Dermis microvascular lymphatic vessel endothelial cell (primary cell): ENCODE data around the gene CXXC1. TPM values are rescaled to one million over a fixed set of nuclear protein-coding genes. Genes with fewer than 3 reads are reported as not detected.
"Not testable (repeated sequence)": the region's sequence is repeated elsewhere in the genome, so short reads cannot be mapped to it uniquely, and the experiment has no call there.

Source experiments
- DNase-seq, 2 donors: peaks; one replicate each; pipeline versions ENCODE4 v3.0.0 to v3.0.0-alpha.2; 2010; ENCODE audit warnings: low read depth in 2 of 2
- total RNA-seq: library from RNA; depleted of rRNA; stranded (reverse); fragments of >200 nt; gene quantifications from 2 replicates; pipeline ENCODE4 v1.2.1, GENCODE V29; 2014

The CXXC1 gene
- total RNA-seq, result 33.3 and 34.7 TPM in 2 replicates

DNA sequence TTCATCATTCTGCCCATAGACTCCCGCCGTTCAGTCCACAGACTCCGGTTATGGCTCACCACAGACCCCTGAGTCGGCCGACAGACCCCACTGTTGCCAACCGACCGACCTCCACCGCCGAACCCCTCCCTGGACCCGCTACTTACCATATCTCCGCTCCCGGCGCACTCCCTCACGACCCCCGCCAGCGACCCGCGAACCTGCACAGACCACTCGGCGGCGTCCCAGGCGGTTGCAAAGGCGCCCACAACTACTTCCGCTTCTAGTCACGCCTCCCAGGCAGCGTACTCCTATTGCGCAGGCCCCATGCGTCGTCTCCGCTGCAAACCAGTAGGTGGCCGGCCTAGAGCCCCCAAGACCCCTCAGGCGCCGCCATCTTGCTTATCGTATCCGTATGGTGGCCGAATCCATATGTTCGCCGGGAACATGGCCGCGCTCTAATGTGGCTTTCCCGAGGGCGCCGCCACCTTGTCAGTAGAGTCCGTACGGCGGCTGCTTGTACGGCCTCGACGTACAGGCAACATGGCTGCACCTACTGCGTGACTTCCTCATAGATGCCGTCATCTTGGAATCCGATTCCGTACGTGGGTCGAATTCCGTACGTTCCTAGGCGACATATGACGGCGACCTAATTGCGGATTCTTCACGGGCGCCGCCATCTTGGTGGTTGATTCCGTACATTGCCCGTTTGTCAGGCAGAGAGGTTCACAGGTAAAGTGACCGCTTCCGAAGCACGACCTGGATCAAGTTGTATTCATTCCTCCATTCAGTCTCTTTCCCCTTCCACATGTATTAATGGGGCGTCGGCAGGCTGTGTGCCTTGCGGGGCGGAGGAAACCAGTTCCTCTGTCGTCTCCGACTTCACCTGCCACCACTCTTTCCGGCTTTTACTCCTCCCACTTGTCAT lies at the start of gene CXXC1:
CXXC1 (minus strand) TSS at position 252 of the 907 bp plus-strand sequence; CDS start at position 149, 103 bp downstream.
- DNase-seq, result peak; percentile 99 to 100

DNA sequence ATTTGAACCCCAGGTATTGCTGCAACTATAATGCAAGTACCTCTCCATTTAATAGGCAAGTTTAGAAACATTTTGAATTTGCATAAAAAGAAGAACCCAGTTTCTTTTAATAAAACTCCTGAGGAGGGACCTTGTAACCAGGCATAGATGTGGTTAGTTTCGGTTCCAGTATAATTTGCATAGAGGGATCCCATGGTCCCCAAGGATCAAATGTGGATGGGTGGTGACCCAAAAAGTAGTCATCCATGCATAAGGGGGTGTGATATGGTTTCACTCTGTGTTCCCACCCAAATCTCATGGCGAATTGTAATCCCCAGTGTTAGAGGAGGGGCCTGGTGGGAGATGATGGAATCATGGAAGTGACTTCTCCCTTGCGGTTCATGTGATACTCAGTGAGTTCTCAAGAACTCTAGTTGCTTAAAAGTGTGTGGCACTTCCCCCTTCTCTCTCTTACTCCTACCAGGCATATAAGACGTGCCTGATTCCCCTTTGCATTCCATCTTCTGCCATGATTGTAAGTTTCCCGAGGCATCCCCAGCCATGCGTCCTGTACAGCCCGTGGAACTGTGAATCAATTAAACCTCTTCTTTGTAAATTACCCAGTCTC lies 47.2 kb upstream of the CXXC1 start:
- no peak for DNase-seq

DNA sequence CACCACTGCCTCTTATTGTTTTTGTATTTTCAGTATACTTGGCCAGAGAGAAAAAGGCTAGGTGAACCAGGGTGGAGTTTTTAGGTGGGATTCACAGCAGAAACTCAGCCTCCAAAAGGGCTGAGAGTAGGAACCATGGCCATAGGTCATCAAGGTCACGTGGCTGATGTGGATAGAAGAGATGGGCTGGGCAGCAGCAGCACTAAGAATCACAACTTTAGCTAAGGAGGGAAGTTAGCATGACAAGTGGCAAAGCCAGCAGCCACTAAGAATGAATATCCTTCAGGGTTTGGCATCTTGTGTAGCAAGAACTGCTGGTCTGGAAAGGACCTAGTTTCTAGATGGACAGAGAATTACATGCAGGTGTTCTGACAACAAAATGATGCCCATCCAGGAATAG lies 44.2 kb upstream of the CXXC1 start:
- no peak for DNase-seq

DNA sequence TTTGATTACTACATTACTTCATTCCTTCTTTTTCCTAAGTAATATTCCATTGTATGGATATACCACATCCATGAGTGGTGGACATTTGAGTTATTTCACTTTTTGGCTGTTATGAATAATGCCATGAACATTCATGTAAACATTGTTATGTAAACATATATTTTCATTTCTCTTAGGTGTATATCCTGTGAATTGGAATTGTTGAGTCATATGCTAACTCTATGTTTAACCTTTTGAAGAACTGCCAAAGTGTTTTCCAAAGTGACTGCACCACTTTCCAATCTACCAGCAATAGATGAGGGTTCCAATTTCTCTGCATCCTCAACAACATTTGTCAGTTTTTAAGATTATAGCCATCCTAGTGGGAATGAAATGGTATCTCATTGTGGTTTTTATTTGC lies 42.7 kb upstream of the CXXC1 start:
- no peak for DNase-seq

DNA sequence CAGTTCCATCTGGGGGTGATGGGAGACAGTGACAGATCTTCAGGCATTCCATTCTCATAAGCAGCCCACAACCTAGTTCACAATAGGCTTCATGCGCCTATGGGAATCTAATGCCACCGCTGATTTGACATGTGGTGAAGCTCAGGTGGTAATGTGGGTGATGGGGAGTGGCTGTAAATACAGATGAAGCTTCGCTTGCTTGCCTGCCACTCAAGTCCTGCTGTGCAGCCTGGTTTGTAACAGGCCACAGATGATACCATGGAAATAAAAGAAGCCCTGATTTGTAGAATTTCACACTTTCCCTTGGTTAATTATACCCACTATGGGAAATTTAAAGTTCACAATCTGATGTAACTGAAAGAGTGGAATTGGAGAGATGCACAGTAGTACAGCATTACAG lies 40.5 kb upstream of the CXXC1 start:
- no peak for DNase-seq

DNA sequence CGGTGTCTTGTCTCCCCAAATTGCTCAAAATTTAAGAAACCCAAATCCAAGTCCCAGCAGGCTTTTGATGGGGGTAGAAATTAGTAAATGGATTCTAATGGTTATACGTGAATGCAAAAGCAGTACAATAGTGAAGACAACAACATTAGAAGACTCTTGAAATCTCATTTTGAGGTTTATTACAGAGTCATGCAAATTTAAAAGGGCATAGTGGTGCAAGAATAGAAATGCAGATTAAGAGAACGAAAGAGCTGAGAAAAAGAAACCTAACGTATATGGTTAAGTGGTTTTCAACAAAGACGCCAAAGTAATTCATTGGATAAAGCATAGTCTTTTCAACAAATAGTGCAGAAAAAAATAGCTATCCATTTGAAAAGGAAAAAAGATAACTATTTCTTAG lies 33.2 kb upstream of the CXXC1 start:
- DNase-seq, result no peak

DNA sequence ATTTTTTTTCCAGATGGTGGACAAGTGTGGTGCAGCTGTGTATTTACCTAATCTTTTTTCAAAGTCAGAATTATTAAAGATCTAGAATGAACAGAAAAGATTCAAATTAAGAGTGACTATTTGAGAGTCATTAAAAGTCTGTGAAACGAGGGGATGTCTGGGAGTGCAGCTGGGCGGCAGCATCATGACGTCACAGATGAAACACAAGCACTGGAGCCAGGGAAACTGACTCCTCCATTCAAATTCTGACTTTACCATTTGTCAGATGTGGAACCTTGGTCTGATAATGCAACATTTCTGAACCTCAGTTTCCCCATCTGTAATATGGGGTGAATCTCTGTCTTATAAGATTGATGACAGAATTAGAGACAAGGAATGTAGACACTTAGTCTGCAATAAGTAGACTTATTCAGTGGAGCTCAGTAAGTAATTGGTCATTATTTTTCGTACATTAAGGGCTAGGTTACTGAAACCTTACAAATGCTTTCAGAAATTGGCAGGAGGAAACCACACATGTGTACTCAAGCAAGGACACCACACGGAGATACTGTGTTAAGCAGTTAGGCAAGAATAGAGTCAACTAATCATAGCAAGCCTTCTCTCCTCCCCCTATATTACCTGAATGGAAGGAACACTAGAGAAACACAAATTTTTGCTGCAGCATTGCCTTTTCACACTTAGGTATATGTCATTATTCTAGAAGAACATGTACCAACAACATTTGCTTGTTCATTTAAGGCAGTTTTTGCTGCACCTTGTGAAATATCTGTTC lies 27.8 kb upstream of the CXXC1 start:
- DNase-seq, result no peak

DNA sequence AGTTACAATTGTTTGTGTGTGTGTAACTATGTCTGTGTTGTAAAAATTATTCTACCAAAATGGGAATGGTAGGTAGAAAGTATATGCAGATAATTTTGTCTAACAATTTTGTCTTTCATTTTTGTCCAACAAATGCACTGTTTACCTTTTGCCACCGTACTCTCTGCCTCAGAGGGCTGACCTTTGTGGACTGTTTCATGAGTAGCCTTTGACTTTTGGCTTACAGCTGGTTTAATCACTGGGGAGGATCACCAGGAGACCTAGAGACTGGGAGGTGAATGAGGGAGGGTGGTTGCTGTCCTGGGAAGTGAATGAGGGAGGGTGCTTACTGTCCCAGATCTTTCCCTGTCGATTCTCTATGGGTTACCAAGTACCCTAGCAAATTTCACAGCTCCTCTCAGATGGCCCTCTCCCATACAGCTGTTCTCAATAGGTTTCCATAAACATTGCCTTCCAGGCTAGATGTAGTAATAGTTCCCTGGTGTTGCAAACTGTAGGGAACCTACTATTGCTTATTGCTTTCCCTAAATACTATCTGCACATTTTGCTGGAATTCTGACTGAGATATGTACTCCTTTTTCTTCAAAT lies 26.5 kb upstream of the CXXC1 start:
- no peak for DNase-seq

DNA sequence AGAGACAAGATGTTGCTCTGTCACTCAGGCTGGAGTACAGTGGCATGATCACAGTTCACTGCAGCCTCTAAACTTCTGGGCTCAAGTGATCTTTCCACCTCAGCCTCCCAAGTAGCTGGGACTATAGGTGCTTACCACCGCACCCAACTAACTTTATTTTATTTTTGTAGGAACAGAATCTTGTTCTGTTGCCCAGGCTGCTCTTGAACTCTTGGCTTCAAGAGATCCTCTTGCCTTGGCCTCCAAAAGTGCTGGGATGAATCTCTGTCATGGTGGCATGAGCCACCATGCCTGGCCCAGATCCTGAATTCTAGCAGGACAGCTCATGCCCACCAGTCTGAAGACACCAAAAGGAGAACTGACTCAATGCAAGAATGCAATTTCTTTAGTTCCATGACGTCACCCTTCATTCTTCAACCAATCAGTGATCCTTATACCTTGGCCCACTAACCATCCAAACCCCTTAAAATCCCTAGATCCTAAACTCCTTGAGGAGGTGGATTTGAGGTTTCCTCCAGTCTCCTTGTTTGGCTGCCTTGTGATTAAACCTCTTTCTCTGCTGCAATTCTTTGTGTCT lies 25.6 kb upstream of the CXXC1 start:
- DNase-seq, result no peak

DNA sequence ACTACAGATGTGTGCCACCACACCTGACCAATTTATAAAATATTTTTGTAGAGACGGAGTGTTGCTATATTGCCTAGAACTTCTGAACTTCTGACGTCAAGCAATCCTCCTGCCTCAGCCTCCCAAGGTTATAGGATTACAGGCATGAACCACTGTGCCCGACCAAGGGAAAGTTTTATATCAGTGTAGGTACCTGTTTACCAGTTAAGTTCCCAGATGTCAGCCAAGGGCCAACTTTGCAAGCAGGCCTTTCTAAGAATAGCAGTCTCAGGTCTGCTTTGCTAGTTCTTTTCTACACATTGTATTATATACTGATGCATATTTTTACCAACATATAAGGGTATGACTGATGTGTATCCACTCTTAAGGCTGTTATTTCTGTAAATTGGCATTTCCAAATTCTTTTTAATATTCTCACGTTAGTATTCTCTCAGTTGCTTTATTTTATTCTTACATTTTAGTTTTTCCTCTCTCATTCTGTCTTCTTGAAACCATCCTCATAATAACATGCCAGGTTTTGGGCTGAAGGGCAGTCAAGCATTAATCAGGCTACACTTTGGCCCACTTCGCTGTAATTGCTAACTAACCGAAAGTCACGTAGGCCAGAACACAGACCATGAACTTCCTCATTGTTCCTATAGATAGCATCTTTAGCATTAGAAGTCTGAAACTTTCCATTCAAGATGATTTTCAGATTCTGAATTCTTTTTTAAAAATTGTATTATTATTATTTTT lies 25.0 kb upstream of the CXXC1 start:
- no peak for DNase-seq

DNA sequence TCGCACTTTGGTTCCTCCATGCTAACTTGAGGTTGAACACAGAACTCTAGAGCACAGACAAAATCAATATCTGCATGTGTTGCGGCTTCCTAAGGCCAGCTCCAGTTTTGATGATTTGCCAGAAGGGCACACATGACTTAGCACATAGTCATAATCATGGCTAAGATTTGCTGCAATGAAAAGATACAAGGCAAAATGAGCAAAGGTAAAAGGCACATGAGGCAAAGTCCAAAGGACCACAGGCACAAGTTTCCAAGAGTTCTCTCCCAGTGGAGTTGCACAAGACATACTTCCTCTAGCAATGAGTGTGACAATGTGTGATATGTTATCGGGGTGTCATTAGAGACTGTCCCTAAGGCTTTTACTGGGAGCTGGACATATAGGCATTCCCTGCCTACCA lies 24.2 kb upstream of the CXXC1 start:
- DNase-seq, result no peak

DNA sequence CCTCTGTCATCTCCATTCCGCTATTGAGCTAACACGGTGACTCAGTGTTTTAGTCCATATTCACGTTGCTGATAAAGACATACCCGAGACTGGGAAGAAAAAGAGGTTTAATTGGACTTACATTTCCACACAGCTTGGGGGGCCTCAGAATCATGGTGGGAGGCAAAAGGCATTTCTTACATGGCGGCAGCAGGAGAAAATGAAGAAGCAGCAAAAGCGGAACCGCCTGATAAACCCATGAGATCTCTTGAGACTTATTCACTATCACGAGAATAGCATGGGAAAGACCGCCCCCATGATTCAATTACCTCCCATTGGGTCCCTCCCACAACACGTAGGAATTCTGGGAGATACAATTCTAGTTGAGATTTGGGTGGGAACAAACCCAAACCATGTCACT lies 22.6 kb upstream of the CXXC1 start:
- DNase-seq, result no peak

DNA sequence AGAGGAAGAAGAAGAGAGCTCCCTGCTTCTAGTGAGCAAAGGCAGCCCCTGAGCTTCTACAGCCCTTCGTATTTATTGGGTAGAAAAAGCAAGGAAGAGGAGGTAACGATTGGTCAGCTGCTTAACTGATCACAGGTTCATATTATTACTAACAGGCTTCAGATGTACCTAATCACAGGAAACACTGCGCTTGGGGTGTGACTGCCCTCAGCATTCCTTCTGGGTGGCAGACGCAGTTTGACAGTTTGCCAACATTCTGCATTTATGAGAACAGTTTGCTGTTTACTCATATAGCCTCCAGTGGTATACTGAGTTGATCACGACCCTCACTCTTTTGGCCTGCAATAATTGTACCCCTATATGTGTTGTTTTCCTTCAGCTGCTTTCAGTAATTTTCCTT lies 21.4 kb upstream of the CXXC1 start:
- DNase-seq, result not testable (repeated sequence)

DNA sequence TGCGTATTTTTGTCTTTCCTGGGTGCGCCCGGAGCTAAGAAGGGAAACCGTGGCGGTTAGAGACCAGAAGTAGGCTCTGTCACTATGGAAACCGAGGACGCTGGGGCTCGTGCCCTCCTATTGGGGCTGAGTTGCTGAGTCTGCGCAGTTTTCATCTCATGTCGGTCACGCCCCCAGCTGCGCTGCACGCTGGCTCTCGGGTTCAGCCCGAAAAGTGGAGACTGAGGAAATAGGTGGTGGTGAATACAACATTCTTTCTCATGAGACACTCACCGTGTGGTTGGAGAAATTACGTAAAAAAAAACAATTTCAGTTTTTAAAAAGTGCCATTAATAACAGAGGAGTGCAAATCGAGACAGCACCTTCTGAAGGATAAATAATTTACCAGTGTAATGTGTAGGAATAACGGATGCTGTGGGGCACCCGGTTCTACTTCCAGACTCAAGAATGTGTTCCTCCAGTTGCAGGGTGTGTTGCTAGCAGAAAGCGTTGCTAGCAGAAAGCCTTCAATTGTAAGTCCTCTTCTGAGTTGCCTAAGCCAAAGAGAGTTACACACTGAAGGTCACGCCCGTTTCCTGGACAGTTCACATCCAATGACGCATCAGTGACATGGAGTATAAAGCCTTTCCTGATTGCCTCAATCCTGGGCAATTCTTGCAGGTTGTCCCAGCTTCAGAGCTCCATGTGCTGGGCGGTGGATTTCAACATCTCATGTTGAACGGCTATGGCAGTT lies 20.4 kb upstream of the CXXC1 start:
- DNase-seq, result peak; percentile 79 to 83

DNA sequence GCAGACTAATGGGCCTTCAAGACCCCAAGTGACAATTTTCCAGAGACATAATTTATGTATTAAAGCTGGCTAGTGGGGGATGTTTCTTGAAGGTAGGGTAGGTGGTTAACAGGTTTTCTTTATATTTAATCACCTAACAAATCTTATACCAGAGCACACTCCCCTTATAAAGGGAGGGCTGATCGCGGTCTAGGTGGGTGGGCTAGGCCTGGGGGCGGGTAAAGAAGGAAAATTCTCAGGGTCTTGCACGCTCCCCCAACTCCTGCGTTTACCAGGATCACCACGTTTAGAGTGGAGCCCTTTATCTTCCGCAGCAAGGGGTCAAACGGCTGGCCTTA lies 19.9 kb upstream of the CXXC1 start:
- no peak for DNase-seq

DNA sequence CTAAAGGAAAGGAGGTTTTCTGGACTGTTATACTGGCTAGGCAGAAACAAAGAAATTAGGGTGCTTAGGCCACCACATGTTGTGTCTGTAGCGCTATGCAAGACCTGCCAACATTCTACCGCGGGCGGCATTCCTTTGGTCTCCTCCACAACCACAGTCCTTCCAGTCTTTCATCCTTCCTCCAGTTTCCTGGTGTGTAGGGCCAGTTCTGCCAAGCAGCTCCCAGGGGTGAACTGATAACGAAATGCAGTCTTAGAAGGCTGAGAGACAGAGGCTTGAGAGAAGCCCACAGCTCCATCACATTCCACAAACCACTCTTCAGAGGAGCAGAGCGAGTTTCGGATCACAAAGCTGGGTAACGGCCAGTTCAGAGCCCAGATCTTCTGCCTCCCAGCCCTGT lies 19.5 kb upstream of the CXXC1 start:
- no peak for DNase-seq

DNA sequence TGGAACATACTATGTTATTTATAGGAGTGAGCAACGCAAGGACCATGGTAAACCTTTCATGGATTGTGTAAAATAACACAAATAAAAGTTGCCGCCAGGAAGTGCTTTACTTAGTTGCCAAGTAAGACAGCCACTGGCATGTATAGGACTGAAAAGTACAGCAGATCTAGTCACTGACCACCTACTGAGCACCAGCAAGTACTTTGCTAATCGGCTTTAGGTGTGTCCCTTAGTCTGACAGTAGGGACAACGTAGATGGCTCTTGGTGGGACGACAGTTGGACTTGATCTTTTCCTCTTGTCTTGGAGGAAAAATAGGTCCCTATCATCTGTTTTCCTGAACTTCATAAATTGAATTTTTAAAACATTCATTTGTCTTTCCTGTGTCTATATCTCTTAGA lies 13.6 kb upstream of the CXXC1 start:
- DNase-seq, result no peak

DNA sequence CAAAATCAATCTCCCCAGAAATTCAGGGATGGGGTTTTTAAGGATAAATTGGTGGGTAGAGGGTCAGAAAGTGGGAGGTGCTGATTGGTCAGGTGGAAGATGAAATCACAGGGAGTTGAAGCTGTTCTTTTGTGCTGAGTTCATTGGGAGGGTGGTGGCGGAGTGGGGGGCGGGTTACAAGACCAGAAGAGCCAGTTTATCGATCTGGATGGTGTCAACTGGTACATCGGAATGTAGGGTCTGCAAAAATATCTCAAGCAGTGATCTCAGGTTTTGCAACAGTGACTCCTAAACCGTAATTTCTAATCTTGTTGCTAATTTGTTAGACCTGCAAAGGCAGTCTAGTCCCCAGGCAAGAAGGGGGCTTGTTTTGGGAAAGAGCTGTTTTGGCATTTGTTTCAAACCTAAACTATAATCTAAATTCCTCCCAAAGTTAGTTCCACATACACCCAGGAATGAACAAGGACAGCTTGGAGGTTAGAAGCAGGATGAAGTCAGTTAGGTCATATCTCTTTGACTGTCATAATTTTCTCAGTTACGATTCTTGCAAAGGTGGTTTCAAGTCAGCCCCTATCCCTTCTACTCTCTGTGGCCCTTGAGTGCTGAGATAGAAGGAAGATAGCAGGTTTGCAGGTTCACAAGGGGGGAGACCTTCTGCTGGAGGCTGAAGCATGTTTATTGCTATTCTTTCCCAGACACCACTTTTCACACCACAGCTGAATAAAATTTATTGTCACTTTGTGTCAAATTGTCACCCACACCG lies 12.3 kb upstream of the CXXC1 start:
- no peak for DNase-seq

DNA sequence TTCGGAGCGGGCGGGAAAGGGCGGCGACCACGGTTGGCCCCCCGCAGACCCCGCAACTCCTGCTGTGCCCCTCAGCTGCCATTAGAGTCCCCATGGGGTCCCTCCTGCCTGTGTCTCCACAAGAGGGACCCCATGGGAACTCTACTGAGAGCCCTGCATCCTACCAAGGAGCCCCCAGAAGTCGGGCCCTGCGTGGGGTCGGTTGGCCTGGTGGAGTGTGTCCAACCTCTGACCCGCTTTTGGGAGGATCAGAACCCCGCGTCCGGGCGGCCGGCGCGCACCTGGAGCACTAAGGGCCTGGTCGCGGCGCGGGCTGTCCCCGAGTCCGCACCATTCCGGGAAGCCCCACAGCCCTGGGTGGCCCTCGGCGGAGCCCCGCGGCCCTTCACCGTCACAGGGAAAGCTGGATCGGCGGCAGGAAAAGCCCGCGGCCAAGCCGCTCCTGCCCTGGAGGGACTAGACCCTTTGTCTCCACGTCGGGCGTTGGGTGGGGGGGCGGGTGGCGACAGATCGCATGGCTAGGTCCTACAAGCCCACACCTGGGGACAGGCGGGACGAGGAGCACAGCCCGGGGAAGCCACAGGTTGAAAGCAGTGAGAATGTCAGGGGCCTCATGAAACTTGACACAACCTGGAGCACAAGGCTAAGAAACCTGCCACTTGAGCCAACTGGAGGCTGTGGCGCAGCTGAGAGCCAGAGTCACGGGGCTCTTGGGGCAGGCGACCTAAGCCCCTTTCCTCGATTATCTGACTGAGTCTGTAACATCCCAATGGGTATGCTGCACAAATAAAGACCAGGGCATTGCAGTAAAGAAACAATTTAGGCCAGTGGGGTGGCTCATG lies 11.2 kb upstream of the CXXC1 start:
- DNase-seq, result no peak
